ENCODE results near the gene MRPL54.

Gene MRPL54

DNA sequence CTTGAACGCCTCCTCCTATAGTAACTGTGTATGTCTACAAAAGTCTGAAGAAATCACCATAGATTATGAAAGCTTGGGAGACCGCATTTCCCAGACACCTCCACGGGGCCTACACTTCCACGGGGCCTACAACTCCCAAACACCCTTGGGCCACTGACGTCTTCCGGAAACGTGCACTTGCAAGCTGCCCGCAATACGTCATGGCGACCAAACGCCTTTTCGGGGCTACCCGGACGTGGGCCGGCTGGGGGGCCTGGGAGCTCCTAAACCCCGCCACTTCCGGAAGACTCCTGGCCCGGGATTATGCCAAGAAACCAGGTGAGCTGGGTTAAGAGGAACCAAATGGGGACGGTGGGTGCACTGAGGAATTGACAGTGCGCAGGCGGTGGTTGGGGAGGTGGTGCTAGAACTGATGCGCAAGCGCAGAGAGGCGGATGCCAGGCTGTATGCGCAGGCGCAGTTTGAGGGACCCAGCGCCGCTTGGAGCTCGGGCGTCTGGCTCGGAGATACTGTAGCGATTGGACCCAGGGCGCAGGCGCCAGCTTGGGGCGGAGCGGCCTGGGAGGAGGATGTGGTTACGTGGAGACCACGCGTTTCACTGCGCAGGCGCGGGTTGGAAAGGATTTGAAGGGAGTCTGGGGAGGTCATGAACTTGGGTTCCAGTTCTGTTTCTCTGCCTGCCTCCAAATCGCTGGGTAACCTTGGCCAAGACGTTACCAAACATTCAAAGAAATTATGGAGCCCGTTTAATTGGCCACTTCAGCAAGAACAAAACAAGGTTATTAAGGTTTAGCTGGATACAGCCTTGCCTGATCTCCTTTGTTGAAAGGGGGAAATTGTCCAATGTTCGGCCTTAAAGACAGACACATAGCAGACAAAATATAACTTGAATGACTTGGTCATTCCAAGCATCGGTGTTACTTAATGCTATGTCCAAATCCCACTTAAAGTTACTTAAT lies at the start of gene MRPL54:
TSS of gene MRPL54 (plus strand) at position 182 of the 959 bp plus-strand sequence. CDS start at position 201, 19 bp downstream.
- H3K27me3 ChIP-seq (replicated peaks; ENCODE audit: control insufficient read depth, insufficient read depth, low read length): no peaks in the 10 kb centered on the region
- H3K4me3 ChIP-seq (ENCODE audit: low read length): peak within 1 kb of the TSS; percentile 97
- H3K9me3 ChIP-seq (ENCODE audit: control insufficient read depth, low read length): no peaks in the 10 kb centered on the region
- DNase-seq (ENCODE audit: low read depth): peak; percentile 100
- H3K4me1 ChIP-seq (ENCODE audit: control insufficient read depth, insufficient read depth, low read length): peaks cover 16% of the 10 kb centered on the region
- peak within 1 kb of the TSS; percentile 98 for H3K9ac ChIP-seq (ENCODE audit: low read length)
- peaks cover 19% of the 10 kb centered on the region for H3K36me3 ChIP-seq (ENCODE audit: control insufficient read depth, insufficient read depth, low read length, severe bottlenecking)

DNA sequence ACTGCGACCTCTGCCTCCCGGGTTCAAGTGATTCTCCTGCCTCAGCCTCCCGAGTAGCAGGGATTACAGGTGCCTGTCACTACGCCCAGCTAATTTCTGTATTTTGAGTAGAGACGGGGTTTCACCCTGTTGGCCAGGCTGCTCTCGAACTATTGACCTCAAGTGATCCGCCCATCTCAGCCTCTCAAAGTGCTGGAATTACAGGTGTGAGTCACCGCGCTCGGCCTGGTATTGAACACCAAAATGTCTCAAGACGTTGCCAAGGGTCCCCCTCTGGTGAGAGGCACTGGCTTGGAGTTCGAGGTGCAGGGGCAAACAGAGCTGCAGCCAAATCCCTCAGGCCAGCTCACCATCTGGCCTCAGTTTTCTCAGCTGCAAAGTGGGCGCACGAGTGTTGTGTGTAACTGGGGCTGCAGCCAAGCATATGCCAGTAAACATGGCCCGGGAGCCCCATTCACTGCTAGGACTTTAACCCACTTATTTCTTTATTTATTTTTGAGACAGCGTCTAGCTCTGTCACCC lies 46.3 kb upstream of the MRPL54 start:
- H3K9me3 ChIP-seq (ENCODE audit: control insufficient read depth, low read length): no peaks in the 10 kb centered on the region
- H3K36me3 ChIP-seq (ENCODE audit: control insufficient read depth, insufficient read depth, low read length, severe bottlenecking): no peaks in the 10 kb centered on the region
- no peak for DNase-seq (ENCODE audit: low read depth)
- H3K27me3 ChIP-seq (replicated peaks; ENCODE audit: control insufficient read depth, insufficient read depth, low read length): peaks cover 31% of the 10 kb centered on the region
- peaks cover 3% of the 10 kb centered on the region for H3K4me1 ChIP-seq (ENCODE audit: control insufficient read depth, insufficient read depth, low read length)
- no peak overlapping the region for H3K9ac ChIP-seq (ENCODE audit: low read length)
- no peak overlapping the region for H3K4me3 ChIP-seq (ENCODE audit: low read length)

DNA sequence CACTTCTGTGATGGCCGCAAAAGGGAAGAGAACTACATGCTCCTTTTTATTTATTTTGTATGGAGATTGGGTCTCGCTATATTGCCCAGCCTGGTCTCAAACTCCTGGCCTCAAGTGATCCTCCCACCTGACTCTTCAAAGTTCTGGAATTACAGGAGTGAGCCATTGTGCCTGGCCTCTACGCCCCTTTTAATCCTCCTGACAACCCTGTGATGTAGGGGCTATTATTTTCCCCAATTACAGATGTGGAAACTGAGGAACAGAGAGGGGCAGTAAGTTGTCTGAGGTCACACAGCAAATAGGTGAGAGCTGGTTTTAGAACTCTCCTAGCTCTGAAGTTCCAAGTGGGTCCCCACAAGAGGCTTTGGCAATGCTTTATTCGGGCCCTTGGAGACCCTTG lies 42.6 kb upstream of the MRPL54 start:
- H3K9me3 ChIP-seq (ENCODE audit: control insufficient read depth, low read length): no peaks in the 10 kb centered on the region
- H3K9ac ChIP-seq (ENCODE audit: low read length): no peak overlapping the region
- peaks cover 4% of the 10 kb centered on the region for H3K4me1 ChIP-seq (ENCODE audit: control insufficient read depth, insufficient read depth, low read length)
- no peak overlapping the region for H3K4me3 ChIP-seq (ENCODE audit: low read length)
- DNase-seq (ENCODE audit: low read depth): no peak
- no peaks in the 10 kb centered on the region for H3K36me3 ChIP-seq (ENCODE audit: control insufficient read depth, insufficient read depth, low read length, severe bottlenecking)
- peaks cover 35% of the 10 kb centered on the region for H3K27me3 ChIP-seq (replicated peaks; ENCODE audit: control insufficient read depth, insufficient read depth, low read length)

DNA sequence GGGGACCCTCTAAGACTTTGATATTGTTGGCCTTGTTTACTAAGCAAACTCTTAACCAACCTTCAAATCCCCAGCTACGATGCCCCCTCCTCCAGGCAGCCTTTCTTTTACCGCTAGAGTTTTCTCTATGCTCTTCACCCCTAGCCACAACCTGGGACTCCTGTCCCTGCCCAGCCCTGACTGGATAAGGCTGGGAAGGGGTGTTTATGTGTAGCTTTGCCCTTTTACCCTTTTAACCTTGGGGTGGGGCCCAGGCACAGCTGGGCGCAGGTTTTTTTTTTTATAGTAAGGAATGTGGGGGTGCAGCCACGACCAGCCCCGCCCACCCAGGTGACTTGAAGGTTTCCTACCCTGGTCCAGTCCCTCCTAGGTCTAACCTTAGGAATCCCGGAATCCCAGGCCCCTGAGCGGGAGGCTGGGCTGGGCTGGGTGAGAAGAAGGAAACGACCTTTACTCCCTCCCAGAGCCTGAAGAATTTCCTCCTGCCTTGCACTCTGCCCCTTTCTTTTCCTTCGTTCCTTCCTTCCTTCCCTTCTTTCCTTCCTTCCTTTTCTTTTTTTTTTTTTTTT lies 42.0 kb upstream of the MRPL54 start:
- H3K9ac ChIP-seq (ENCODE audit: low read length): no peak overlapping the region
- no peaks in the 10 kb centered on the region for H3K36me3 ChIP-seq (ENCODE audit: control insufficient read depth, insufficient read depth, low read length, severe bottlenecking)
- H3K4me1 ChIP-seq (ENCODE audit: control insufficient read depth, insufficient read depth, low read length): peaks cover 4% of the 10 kb centered on the region
- no peak overlapping the region for H3K4me3 ChIP-seq (ENCODE audit: low read length)
- H3K27me3 ChIP-seq (replicated peaks; ENCODE audit: control insufficient read depth, insufficient read depth, low read length): peaks cover 35% of the 10 kb centered on the region
- DNase-seq (ENCODE audit: low read depth): no peak
- H3K9me3 ChIP-seq (ENCODE audit: control insufficient read depth, low read length): no peaks in the 10 kb centered on the region

DNA sequence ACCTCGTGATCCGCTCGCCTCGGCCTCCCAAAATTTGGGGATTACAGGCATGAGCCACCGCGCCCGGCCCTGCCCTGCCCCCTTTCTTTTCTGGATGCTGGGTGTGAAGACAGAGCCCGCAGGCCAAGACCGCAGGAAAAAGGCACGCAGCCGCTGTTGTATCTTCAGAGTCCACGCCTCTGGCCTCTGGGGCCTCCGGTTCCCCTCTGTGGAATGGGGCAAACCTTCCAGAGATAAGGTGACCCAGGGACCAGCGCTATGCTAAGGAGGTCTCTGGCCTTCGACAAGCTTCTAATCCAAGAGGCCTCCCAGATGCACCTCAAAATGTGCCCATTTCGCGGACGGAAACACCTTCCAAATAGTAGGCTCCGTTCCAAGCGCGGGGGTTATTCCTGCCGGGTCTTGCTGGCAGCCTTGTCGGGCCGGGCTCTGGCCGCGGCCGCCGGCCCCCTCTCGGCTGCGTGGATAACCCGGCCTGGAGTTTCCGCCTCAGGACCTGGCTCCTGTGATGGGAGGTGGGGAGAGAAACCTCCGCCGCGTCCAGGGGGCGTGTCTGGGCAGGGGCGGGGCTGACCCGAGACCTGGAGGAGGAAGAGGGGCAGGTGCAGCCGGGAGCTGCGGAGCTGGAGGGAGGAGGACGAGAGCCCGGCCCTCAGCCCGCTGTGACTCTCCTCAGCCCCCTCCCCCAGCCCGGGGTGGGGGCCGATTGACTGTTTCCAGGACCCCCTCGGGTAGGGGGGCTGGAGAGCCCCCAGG lies 41.2 kb upstream of the MRPL54 start:
- Histone ChIP-seq H3K27me3 (replicated peaks; ENCODE audit: control insufficient read depth, insufficient read depth, low read length) (peaks cover 39% of the 10 kb centered on the region), H3K9ac (ENCODE audit: low read length) (no peak overlapping the region), H3K36me3 (ENCODE audit: control insufficient read depth, insufficient read depth, low read length, severe bottlenecking) (no peaks in the 10 kb centered on the region), H3K4me3 (ENCODE audit: low read length) (no peak overlapping the region), H3K4me1 (ENCODE audit: control insufficient read depth, insufficient read depth, low read length) (peaks cover 4% of the 10 kb centered on the region), H3K9me3 (ENCODE audit: control insufficient read depth, low read length) (no peaks in the 10 kb centered on the region)
- peak; percentile 89 for DNase-seq (ENCODE audit: low read depth)

DNA sequence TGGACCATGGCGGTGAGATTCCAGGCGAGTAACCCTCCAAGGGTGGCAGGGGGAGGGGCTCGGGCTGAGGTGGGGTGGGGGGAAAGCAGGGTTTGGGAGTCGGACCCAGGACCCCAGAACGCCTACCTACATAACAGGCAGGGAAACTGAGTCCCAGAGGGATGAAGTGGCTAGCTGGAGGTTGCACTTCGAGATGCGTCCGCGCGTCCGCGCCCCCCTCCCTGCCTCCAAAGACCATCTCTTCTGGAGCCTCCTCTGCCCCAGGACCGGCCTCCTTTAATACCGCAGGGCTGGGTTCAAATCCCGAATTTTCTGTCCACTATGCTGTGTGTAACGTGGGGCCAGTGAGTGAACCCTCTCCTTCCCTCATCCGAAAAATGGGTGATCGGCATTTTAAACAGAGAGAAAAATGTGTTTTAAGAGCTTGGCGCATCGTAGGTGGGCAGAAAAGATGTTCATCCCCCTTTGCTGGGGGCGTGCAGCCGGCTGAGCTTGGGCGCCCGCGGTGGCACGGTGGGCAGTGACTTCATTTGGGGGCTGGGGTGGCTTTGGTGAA lies 40.5 kb upstream of the MRPL54 start:
- H3K4me3 ChIP-seq (ENCODE audit: low read length): no peak overlapping the region

DNA sequence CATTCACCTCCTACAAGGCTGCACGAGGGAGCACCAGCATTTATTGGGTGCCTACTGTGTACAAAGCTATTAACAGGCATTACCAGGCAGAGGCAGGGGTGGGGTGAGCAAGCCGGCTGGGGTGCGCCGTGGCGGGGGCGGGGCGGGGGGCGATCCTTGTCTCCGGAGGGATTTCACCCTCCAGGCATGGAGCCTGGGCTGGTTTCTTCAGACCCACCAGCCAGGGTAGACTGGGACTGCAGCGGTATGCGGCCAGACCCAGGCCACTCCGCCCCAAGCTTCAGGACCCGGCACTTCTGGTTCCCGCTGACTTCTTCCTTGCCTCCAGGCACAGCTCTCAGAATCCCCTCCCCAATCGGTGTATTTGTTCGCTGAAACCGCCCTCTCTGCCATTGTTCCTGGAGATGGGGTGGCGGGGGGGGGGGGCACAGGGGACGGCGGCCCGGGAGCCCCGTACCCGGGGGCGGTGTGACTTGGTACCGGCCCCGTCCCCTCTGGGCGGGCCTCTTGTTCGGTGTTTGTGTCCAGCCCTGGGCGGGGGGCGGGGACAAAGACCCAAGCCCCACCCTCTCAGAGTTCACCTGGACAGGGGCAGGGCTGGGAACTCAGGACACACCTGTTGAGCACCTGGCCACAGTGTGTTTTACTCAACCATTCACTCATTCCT lies 39.9 kb upstream of the MRPL54 start:
- H3K27me3 ChIP-seq (replicated peaks; ENCODE audit: control insufficient read depth, insufficient read depth, low read length): peaks cover 39% of the 10 kb centered on the region
- no peaks in the 10 kb centered on the region for H3K36me3 ChIP-seq (ENCODE audit: control insufficient read depth, insufficient read depth, low read length, severe bottlenecking)
- no peaks in the 10 kb centered on the region for H3K9me3 ChIP-seq (ENCODE audit: control insufficient read depth, low read length)
- H3K4me3 ChIP-seq (ENCODE audit: low read length): no peak overlapping the region
- DNase-seq (ENCODE audit: low read depth): peak; percentile 20
- H3K9ac ChIP-seq (ENCODE audit: low read length): no peak overlapping the region
- peaks cover 4% of the 10 kb centered on the region for H3K4me1 ChIP-seq (ENCODE audit: control insufficient read depth, insufficient read depth, low read length)

More for the DNA sequence above, 40.5 kb upstream of the MRPL54 start:
- Histone ChIP-seq H3K4me1 (ENCODE audit: control insufficient read depth, insufficient read depth, low read length) (peaks cover 4% of the 10 kb centered on the region), H3K27me3 (replicated peaks; ENCODE audit: control insufficient read depth, insufficient read depth, low read length) (peaks cover 39% of the 10 kb centered on the region), H3K9ac (ENCODE audit: low read length) (no peak overlapping the region), H3K36me3 (ENCODE audit: control insufficient read depth, insufficient read depth, low read length, severe bottlenecking) (no peaks in the 10 kb centered on the region), H3K9me3 (ENCODE audit: control insufficient read depth, low read length) (no peaks in the 10 kb centered on the region)
- DNase-seq (ENCODE audit: low read depth): no peak

DNA sequence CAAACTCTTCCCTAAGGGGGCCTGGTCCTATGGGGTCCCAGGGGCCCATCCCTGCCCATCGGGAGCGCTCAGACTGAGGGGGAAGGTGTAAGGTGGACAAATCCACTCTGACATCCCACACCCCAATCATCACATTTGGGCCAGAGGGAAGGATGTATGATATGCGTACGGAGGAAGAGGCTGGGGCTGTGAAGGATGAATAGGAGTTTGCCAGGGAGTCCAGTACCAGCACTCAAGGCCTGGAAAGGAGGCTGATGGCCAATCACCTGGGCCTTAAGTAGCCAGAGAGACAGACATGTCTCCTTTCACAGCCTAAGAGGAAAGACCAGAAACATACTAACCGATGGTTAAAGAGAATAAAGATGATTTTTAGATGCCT lies 39.4 kb upstream of the MRPL54 start:
- no peaks in the 10 kb centered on the region for H3K36me3 ChIP-seq (ENCODE audit: control insufficient read depth, insufficient read depth, low read length, severe bottlenecking)
- DNase-seq (ENCODE audit: low read depth): no peak
- no peak overlapping the region for H3K4me3 ChIP-seq (ENCODE audit: low read length)
- no peak overlapping the region for H3K9ac ChIP-seq (ENCODE audit: low read length)
- peaks cover 4% of the 10 kb centered on the region for H3K4me1 ChIP-seq (ENCODE audit: control insufficient read depth, insufficient read depth, low read length)
- H3K27me3 ChIP-seq (replicated peaks; ENCODE audit: control insufficient read depth, insufficient read depth, low read length): peaks cover 39% of the 10 kb centered on the region
- H3K9me3 ChIP-seq (ENCODE audit: control insufficient read depth, low read length): no peaks in the 10 kb centered on the region

DNA sequence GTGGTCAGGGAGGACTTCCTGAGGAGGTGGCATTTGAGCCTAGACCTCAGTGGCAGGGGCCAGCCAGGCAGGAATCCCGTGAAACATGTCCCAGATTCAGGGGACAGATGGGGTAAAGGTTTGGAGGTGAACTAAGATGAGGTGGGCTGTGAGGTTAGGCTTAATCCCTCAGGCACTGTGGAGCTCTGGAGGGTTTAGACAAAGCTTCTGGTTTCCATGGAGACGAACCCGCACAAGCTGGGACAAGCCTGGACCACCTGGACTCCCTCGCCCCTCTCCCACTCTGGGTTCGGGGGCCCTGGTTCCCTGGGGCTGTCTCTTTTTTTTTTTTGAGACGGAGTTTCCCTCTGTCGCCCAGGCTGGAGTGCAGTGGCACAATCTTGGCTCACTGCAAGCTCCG lies 38.6 kb upstream of the MRPL54 start:
- no peaks in the 10 kb centered on the region for H3K9me3 ChIP-seq (ENCODE audit: control insufficient read depth, low read length)
- H3K4me3 ChIP-seq (ENCODE audit: low read length): no peak overlapping the region
- no peak for DNase-seq (ENCODE audit: low read depth)
- H3K27me3 ChIP-seq (replicated peaks; ENCODE audit: control insufficient read depth, insufficient read depth, low read length): peaks cover 37% of the 10 kb centered on the region
- no peak overlapping the region for H3K9ac ChIP-seq (ENCODE audit: low read length)
- H3K36me3 ChIP-seq (ENCODE audit: control insufficient read depth, insufficient read depth, low read length, severe bottlenecking): no peaks in the 10 kb centered on the region
- peaks cover 4% of the 10 kb centered on the region for H3K4me1 ChIP-seq (ENCODE audit: control insufficient read depth, insufficient read depth, low read length)

DNA sequence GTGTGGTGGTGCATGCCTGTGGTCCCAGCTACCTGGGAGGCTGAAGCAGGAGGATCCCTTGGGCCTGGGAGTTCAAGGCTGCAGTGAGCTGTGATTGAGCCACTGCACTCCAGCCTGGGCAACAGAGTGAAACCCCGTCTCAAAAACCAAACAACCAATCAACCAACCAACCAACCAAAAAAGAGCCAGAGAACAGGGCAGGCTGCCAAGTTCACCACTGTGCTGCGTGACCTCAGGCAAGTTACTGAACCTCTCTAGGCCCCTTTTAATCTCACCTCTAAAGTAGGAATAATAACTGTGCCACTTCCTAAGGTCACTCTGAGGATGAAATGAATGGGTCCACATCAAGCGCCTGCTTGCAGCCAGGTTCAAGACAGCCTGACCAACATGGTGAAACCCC lies 37.4 kb upstream of the MRPL54 start:
- no peak overlapping the region for H3K9ac ChIP-seq (ENCODE audit: low read length)
- no peak for DNase-seq (ENCODE audit: low read depth)
- no peak overlapping the region for H3K4me3 ChIP-seq (ENCODE audit: low read length)
- peaks cover 28% of the 10 kb centered on the region for H3K27me3 ChIP-seq (replicated peaks; ENCODE audit: control insufficient read depth, insufficient read depth, low read length)
- no peaks in the 10 kb centered on the region for H3K36me3 ChIP-seq (ENCODE audit: control insufficient read depth, insufficient read depth, low read length, severe bottlenecking)
- H3K9me3 ChIP-seq (ENCODE audit: control insufficient read depth, low read length): no peaks in the 10 kb centered on the region
- peaks cover 4% of the 10 kb centered on the region for H3K4me1 ChIP-seq (ENCODE audit: control insufficient read depth, insufficient read depth, low read length)

All from adipocyte (in vitro differentiated cells).